HCT116 (cell line): ENCODE data around the gene CTU2. TPM values are rescaled to one million over a fixed set of nuclear protein-coding genes. Genes with fewer than 3 reads are reported as not detected.

Experiments used
- ATAC-seq: fragments of 200-7000 bp; cut with Tn5 transposase; 2 replicates; pipeline ENCODE4 v1.9.1; 2020; ENCODE audit warnings: mild to moderate bottlenecking, moderate library complexity
- BruUV-seq: library from RNA; stranded (reverse); fragments of 400-500 nt; replicated peaks from 2 replicates; lab custom pipeline; 2021; lab: Mats Ljungman, UMichigan
- CTCF ChIA-PET: fragments of 300-600 bp; sonication (Branson Sonifier 250); formaldehyde crosslinking; loops from one replicate; lab custom pipeline; 2021; ENCODE audit warnings: antibody characterized with exemption; lab: Charles Lee
- POLR2A ChIA-PET: fragments of 300-600, 350-600 bp; sonication (Branson Sonifier 250); formaldehyde crosslinking; loops from one replicate; lab custom pipeline; 2021; ENCODE audit warnings: antibody characterized with exemption; lab: Charles Lee
- RAD21 ChIA-PET, 2 experiments: fragments of 300-600 bp; sonication (Branson Sonifier 250); formaldehyde crosslinking; loops; one replicate each; lab custom pipeline; 2023; ENCODE audit warnings: low total read pairs in 2 of 2; ENCODE audit not compliant: uncharacterized antibody in 2 of 2, unreplicated experiment in 2 of 2, low non-redundant PET in 1 of 2; lab: Charles Lee
- DNase-seq: peaks from one replicate; pipeline ENCODE4 v3.0.0-alpha.2; 2010; ENCODE audit warnings: low read depth, low spot score
- H2AFZ ChIP-seq: fragments of 200-600 bp; shearing (Covaris generic), sonication (generic); 2 replicates; pipeline ENCODE4 v1.6.1; 2017; ENCODE audit warnings: low read depth, mixed run types, mixed read lengths, antibody characterized with exemption, low read length; ENCODE audit not compliant: poor library complexity, severe bottlenecking
- H3K27ac ChIP-seq: 2 replicates; pipeline ENCODE4 v1.5.1; 2012; ENCODE audit warnings: low read depth, low read length
- H3K27me3 ChIP-seq: fragments of 200-600 bp; sonication (generic); 2 replicates; pipeline ENCODE4 v1.6.1; 2016; ENCODE audit warnings: mixed run types, low read length, mixed read lengths; ENCODE audit not compliant: insufficient read depth
- H3K36me3 ChIP-seq, 2 experiments: fragments of 200-500 bp in 1 of 2; fragments of 200-600 bp in 1 of 2; sonication (Bioruptor generic) in 1 of 2; sonication (generic) in 1 of 2; 2 replicates each; pipeline versions ENCODE4 v1.5.1 to v1.6.1; 2014 to 2016; ENCODE audit warnings: low read length in 2 of 2, inconsistent platforms in 1 of 2, mixed read lengths in 1 of 2, mixed run types in 1 of 2; ENCODE audit not compliant: insufficient read depth in 2 of 2, control insufficient read depth in 1 of 2
- H3K4me1 ChIP-seq, 2 experiments: fragments of 200-600 bp in 1 of 2; sonication (generic) in 1 of 2; 2 replicates each; pipeline versions ENCODE4 v1.5.1 to v1.6.1; 2012 to 2017; ENCODE audit warnings: low read length in 2 of 2, inconsistent platforms in 1 of 2, mild to moderate bottlenecking in 1 of 2, mixed read lengths in 1 of 2, mixed run types in 1 of 2, moderate library complexity in 1 of 2; ENCODE audit not compliant: insufficient read depth in 2 of 2, control insufficient read depth in 1 of 2
- H3K4me2 ChIP-seq: fragments of 200-600 bp; sonication (generic); 2 replicates; pipeline ENCODE4 v1.6.1; 2017; ENCODE audit warnings: mixed run types, low read length, mixed read lengths
- H3K4me3 ChIP-seq, 2 experiments: fragments of 200-600 bp in 1 of 2; sonication (generic) in 1 of 2; replicated peaks in 1 of 2; 2 replicates each; pipeline ENCODE4 v1.5.1; 2011 to 2016; ENCODE audit warnings: low read length in 2 of 2, control low read depth in 1 of 2, low read depth in 1 of 2, mild to moderate bottlenecking in 1 of 2, mixed read lengths in 1 of 2, mixed run types in 1 of 2
- H3K79me2 ChIP-seq: fragments of 200-600 bp; sonication (generic); 2 replicates; pipeline ENCODE4 v1.6.1; 2017; ENCODE audit warnings: mild to moderate bottlenecking, mixed run types, low read length, moderate library complexity, mixed read lengths; ENCODE audit not compliant: insufficient read depth
- H3K9ac ChIP-seq: fragments of 200-600 bp; sonication (generic); 2 replicates; pipeline ENCODE4 v1.6.1; 2016; ENCODE audit warnings: low read length, mixed read lengths
- H3K9me2 ChIP-seq: fragments of 200-600 bp; sonication (generic), shearing (Covaris generic); 2 replicates; pipeline ENCODE4 v1.6.1; 2017; ENCODE audit warnings: mixed run types, mild to moderate bottlenecking, moderate library complexity; ENCODE audit not compliant: insufficient read depth
- H3K9me3 ChIP-seq, 2 experiments: fragments of 200-500 bp in 1 of 2; fragments of 200-600 bp in 1 of 2; sonication (Bioruptor generic) in 1 of 2; sonication (generic) in 1 of 2; 2 replicates each; pipeline ENCODE4 v1.6.1; 2014 to 2017; ENCODE audit warnings: low read length in 2 of 2, mixed read lengths in 2 of 2, inconsistent platforms in 1 of 2, low read depth in 1 of 2, mild to moderate bottlenecking in 1 of 2, mixed run types in 1 of 2, moderate library complexity in 1 of 2; ENCODE audit not compliant: control insufficient read depth in 1 of 2, insufficient read depth in 1 of 2
- H4K20me1 ChIP-seq: fragments of 200-600 bp; sonication (generic), shearing (Covaris generic); 2 replicates; pipeline ENCODE4 v1.6.1; 2017; ENCODE audit warnings: mixed run types, mild to moderate bottlenecking, moderate library complexity; ENCODE audit not compliant: insufficient read depth
- EZH2 ChIP-seq: fragments of 200-600 bp; sonication (generic); IDR thresholded peaks from 2 replicates; pipeline ENCODE4 v1.6.1; 2017; ENCODE audit warnings: antibody characterized with exemption, mixed run types
- EZH2phosphoT487 ChIP-seq: fragments of 200-600 bp; IDR thresholded peaks from 2 replicates; pipeline ENCODE4 v1.6.1; 2018; ENCODE audit warnings: antibody characterized with exemption, borderline replicate concordance
- FOSL1 ChIP-seq: IDR thresholded peaks from 2 replicates; pipeline ENCODE4 v1.6.1; 2012; ENCODE audit warnings: low read depth
- JUND ChIP-seq: IDR thresholded peaks from 2 replicates; pipeline ENCODE4 v1.6.1; 2012
- POLR2AphosphoS5 ChIP-seq: IDR thresholded peaks from 2 replicates; pipeline ENCODE4 v1.6.1; 2011; ENCODE audit warnings: mild to moderate bottlenecking, low read depth, low read length, moderate library complexity
- SP1 ChIP-seq: IDR thresholded peaks from 2 replicates; pipeline ENCODE4 v1.6.1; 2012; ENCODE audit warnings: low read depth
- TCF7L2 ChIP-seq: IDR thresholded peaks from 2 replicates; pipeline ENCODE4 v1.7.0; 2011; ENCODE audit warnings: borderline replicate concordance, inconsistent platforms; ENCODE audit not compliant: insufficient read depth, insufficient read length; ENCODE audit errors: extremely low read depth
- YY1 ChIP-seq: IDR thresholded peaks from 2 replicates; pipeline ENCODE4 v1.6.1; 2011; ENCODE audit warnings: low read length, low read depth, moderate library complexity, mild to moderate bottlenecking; ENCODE audit not compliant: insufficient replicate concordance; ENCODE audit errors: extremely low read depth
- ZNF274 ChIP-seq: fragments of 200-500 bp; sonication (Bioruptor generic); IDR thresholded peaks from 2 replicates; pipeline ENCODE4 v1.6.1; 2014; ENCODE audit warnings: mild to moderate bottlenecking, low read depth, low read length, inconsistent platforms
- intact Hi-C: fragments of 100-400 bp; cut with micrococcal nuclease; formaldehyde crosslinking; loops from 2 replicates; pipeline ENCODE4 v1.10.0; 2022
- total RNA-seq: library from RNA; stranded (reverse); gene quantifications from one replicate; pipeline ENCODE4 v1.2.1, GENCODE V29; 2021; ENCODE audit not compliant: unreplicated experiment
- TF ChIP-seq, protein P1 (sequence below), 3 experiments: fragments of 200-600 bp in 1 of 3; sonication (generic) in 1 of 3; IDR thresholded peaks in 2 of 3; conservative IDR thresholded peaks in 1 of 3; 2 replicates each; pipeline ENCODE4 v1.5.1; 2012 to 2017; ENCODE audit warnings: low read depth in 2 of 3, low read length in 2 of 3, antibody characterized with exemption in 1 of 3, borderline replicate concordance in 1 of 3, control low read depth in 1 of 3, mild to moderate bottlenecking in 1 of 3, mixed read lengths in 1 of 3, mixed run types in 1 of 3, moderate library complexity in 1 of 3; ENCODE audit not compliant: insufficient read depth in 1 of 3
- TF ChIP-seq, protein P2 (sequence below): IDR thresholded peaks from 2 replicates; pipeline ENCODE4 v1.6.1; 2011; ENCODE audit warnings: mild to moderate bottlenecking, low read length, moderate library complexity; ENCODE audit not compliant: insufficient replicate concordance; ENCODE audit errors: extremely low read depth

CTU2 gene
- total RNA-seq, 1 experiment from 2014 or later, result 71.3 TPM

DNA sequence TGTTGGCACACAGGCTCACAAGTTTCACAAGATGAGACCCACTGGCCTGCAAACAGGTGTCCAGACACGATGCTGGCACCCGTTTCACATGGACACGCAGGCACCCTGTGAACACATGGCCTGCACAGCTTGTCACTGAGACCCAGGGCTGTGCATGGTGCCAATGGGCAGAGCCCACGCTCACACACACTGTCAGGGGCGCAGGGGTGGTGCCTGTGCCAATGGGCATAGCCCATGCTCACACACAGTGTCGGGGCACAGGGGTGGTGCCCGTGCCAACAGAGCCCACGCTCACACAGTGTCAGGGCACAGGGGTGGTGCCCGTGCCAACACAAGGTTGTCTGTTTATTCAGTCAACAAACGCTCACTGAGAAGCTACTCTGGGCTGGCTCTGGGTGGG, 29.3 kb downstream of the CTU2 start:
- Histone ChIP-seq H3K27ac (no peak overlapping the region), H3K9me3 (no peaks in the 10 kb centered on the region), H4K20me1 (no peaks in the 10 kb centered on the region), H3K9ac (no peak overlapping the region), H3K27me3 (no peaks in the 10 kb centered on the region), H3K36me3 (peaks cover 22 to 56% of the 10 kb centered on the region in 2 experiments; a peak in 3 of 4 replicates), H3K4me1 (peaks cover 0 to 5% of the 10 kb centered on the region in 2 experiments; a peak in 1 of 4 replicates), H3K79me2 (peaks cover 15% of the 10 kb centered on the region; the same call in 1 of the 2 replicates), H3K9me2 (no peaks in the 10 kb centered on the region), H3K4me3 (no peak overlapping the region), H2AFZ (no peak overlapping the region), H3K4me2 (no peak overlapping the region)
- intact Hi-C loops, result loop anchor here (2.0 to 5.0 kb wide), 3 partner anchors 47 to 482 kb away; partner anchors contain the start of genes CDT1 and ZNF778
- no peak for ATAC-seq
- ChIA-PET CTCF (no interaction called here), RAD21 (no interaction called here), POLR2A (no interaction called here)
- TF ChIP-seq POLR2AphosphoS5 (no peak), SP1 (no peak), TCF7L2 (no peak), ZNF274 (no peak)
- TF ChIP-seq, protein P1, sequence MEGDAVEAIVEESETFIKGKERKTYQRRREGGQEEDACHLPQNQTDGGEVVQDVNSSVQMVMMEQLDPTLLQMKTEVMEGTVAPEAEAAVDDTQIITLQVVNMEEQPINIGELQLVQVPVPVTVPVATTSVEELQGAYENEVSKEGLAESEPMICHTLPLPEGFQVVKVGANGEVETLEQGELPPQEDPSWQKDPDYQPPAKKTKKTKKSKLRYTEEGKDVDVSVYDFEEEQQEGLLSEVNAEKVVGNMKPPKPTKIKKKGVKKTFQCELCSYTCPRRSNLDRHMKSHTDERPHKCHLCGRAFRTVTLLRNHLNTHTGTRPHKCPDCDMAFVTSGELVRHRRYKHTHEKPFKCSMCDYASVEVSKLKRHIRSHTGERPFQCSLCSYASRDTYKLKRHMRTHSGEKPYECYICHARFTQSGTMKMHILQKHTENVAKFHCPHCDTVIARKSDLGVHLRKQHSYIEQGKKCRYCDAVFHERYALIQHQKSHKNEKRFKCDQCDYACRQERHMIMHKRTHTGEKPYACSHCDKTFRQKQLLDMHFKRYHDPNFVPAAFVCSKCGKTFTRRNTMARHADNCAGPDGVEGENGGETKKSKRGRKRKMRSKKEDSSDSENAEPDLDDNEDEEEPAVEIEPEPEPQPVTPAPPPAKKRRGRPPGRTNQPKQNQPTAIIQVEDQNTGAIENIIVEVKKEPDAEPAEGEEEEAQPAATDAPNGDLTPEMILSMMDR (IDR thresholded peaks at IDR 0.05 in 2 of 3, conservative IDR thresholded peaks at IDR 0.05 in 1 of 3; ENCODE audit: borderline replicate concordance in 1 of 3, insufficient read depth in 1 of 3, low read depth in 2 of 3, low read length in 2 of 3), result no peak
- no peak for DNase-seq
- BruUV-seq, result no TSS peak

- RAD21 ChIA-PET, result no interaction called here
- Histone ChIP-seq H2AFZ (no peak overlapping the region), H3K4me3 (no peak overlapping the region)
- no peak for TF ChIP-seq POLR2AphosphoS5
- TF ChIP-seq ZNF274, result no peak
- no peak for TF ChIP-seq YY1
- TF ChIP-seq EZH2, result no peak
- TF ChIP-seq EZH2phosphoT487, result no peak
- TF ChIP-seq, protein P2, sequence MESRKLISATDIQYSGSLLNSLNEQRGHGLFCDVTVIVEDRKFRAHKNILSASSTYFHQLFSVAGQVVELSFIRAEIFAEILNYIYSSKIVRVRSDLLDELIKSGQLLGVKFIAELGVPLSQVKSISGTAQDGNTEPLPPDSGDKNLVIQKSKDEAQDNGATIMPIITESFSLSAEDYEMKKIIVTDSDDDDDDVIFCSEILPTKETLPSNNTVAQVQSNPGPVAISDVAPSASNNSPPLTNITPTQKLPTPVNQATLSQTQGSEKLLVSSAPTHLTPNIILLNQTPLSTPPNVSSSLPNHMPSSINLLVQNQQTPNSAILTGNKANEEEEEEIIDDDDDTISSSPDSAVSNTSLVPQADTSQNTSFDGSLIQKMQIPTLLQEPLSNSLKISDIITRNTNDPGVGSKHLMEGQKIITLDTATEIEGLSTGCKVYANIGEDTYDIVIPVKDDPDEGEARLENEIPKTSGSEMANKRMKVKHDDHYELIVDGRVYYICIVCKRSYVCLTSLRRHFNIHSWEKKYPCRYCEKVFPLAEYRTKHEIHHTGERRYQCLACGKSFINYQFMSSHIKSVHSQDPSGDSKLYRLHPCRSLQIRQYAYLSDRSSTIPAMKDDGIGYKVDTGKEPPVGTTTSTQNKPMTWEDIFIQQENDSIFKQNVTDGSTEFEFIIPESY, result no peak
- TF ChIP-seq FOSL1, result no peak
- TF ChIP-seq JUND, result no peak
- TF ChIP-seq, all 23 proteins: peak for 0
- H3K27me3 ChIP-seq, result no peaks in the 10 kb centered on the region
- ChIA-PET POLR2A (no interaction called here), CTCF (no interaction called here)
- no peak overlapping the region for H3K27ac ChIP-seq
- no peaks in the 10 kb centered on the region for H3K9me3 ChIP-seq
- H3K79me2 ChIP-seq, result peaks cover 13% of the 10 kb centered on the region; the same call in 1 of the 2 replicates
- H4K20me1 ChIP-seq, result no peaks in the 10 kb centered on the region
- H3K4me2 ChIP-seq, result no peak overlapping the region
- H3K9me2 ChIP-seq, result no peaks in the 10 kb centered on the region
- ATAC-seq (no peak), DNase-seq (no peak)
- H3K9ac ChIP-seq, result no peak overlapping the region
- peaks cover 18 to 56% of the 10 kb centered on the region in 2 experiments; a peak in 3 of 4 replicates for H3K36me3 ChIP-seq
- peaks cover 0 to 5% of the 10 kb centered on the region in 2 experiments; a peak in 1 of 4 replicates for H3K4me1 ChIP-seq
- BruUV-seq, result no TSS peak
- intact Hi-C loops, result loop anchor here (2.0 to 5.0 kb wide), 3 partner anchors 47 to 481 kb away; partner anchors contain the start of genes CDT1 and ZNF778
Observed at GRCh38 chr16:88736088-88736487, 29.8 kb downstream of the CTU2 start.
